Right lobe of liver (tissue), 4 donors: ENCODE measurements around the gene CERS5.

ENCODE experiments used
- POLR2A ChIP-seq: fragments of 450-650 bp; IDR thresholded peaks from one replicate; pipeline ENCODE4 v1.6.1; 2017; ENCODE audit warnings: antibody characterized with exemption, mild to moderate bottlenecking
- TF ChIP-seq, protein P1 (sequence below), 4 donors: fragments of 200-600 bp in 3 of 4; fragments of 450-650 bp in 1 of 4; IDR thresholded peaks; one replicate each; pipeline versions ENCODE4 v1.5.1 to v1.8.0; 2016 to 2022; ENCODE audit warnings: antibody characterized with exemption in 4 of 4, mild to moderate bottlenecking in 2 of 4
- donor health status: DM: no; HTN: no; CAD: no.
- donor health status: DM: no; HTN: no; CAD: no.
- donor health status: DM: no; HTN: yes; CAD: no.

DNA sequence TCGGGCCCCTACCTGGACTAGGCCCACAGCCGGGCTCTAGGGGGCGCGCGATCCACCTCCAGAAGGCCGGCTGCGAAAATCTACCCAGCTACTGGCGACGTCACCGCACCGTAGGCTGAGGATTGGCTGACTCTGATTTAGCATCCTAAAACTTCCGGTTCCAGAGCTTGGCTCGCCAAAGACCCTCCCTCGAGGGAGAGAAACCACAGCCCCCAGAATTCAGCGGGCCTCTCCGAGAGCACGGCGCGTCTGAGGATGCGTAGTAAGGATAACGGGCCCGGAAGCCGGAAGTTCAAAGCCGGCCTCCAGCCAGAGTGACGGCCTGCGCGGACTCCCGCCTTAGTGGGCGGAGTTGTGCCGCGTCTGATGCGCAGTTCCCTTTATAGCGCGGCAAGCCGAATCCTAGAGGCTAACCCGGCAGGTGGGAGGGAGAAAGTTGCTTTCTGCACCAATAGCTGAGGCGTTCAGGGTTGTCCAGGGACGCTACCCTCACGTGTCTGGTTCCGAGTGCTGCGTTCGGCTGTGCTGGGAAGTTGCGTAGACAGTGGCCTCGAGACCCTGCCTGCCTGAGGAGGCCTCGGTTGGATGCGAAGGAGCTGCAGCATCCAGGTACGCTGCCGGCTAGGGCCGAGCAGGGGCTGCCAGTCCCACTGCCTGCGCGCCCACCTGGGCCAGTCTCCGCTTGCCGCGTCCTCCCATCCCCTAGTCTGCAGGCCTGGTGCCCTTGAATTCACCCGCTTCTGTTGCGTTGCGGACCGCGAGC is 55.3 kb downstream of the CERS5 start, which contains the start of gene COX14:
- TF ChIP-seq, protein P1, sequence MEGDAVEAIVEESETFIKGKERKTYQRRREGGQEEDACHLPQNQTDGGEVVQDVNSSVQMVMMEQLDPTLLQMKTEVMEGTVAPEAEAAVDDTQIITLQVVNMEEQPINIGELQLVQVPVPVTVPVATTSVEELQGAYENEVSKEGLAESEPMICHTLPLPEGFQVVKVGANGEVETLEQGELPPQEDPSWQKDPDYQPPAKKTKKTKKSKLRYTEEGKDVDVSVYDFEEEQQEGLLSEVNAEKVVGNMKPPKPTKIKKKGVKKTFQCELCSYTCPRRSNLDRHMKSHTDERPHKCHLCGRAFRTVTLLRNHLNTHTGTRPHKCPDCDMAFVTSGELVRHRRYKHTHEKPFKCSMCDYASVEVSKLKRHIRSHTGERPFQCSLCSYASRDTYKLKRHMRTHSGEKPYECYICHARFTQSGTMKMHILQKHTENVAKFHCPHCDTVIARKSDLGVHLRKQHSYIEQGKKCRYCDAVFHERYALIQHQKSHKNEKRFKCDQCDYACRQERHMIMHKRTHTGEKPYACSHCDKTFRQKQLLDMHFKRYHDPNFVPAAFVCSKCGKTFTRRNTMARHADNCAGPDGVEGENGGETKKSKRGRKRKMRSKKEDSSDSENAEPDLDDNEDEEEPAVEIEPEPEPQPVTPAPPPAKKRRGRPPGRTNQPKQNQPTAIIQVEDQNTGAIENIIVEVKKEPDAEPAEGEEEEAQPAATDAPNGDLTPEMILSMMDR (IDR thresholded peaks at IDR 0.05), result peak; percentile 74 to 93 (median 90)
- TF ChIP-seq POLR2A, result peak; percentile 98
